K562 (cell line): ENCODE measurements around the gene NRG3. TPM values are rescaled to one million over a fixed set of nuclear protein-coding genes. Genes with fewer than 3 reads are reported as not detected.

Source experiments
- CLOCK ChIP-seq: fragments of 250-450 bp; sonication (Bioruptor Pico); IDR thresholded peaks from 2 replicates; pipeline ENCODE4 v1.4.0; 2020; ENCODE audit warnings: mild to moderate bottlenecking, moderate library complexity, borderline replicate concordance
- CTCF ChIP-seq, 3 experiments: IDR thresholded peaks in 2 of 3; conservative IDR thresholded peaks in 1 of 3; 2 replicates each; pipeline ENCODE4 v1.5.1; 2011 to 2012; ENCODE audit warnings: low read length in 3 of 3, mild to moderate bottlenecking in 3 of 3, control low read depth in 2 of 3, improper control_type of control experiment in 1 of 3, inconsistent platforms in 1 of 3, low read depth in 1 of 3, mixed read lengths in 1 of 3, moderate library complexity in 1 of 3; ENCODE audit not compliant: insufficient read depth in 2 of 3
- HOXB6 ChIP-seq: fragments of 250-450 bp; sonication (Bioruptor Pico); IDR thresholded peaks from 2 replicates; pipeline ENCODE4 v1.5.1; 2022; ENCODE audit warnings: mild to moderate bottlenecking, borderline replicate concordance
- PHF21A ChIP-seq: fragments of 450-650 bp; IDR thresholded peaks from 2 replicates; pipeline ENCODE4 v1.6.1; 2017; ENCODE audit warnings: low read depth, borderline replicate concordance
- POLR2G ChIP-seq: fragments of 200-400 bp; formaldehyde crosslinking; IDR thresholded peaks from 2 replicates; pipeline ENCODE4 v1.6.1; 2017; ENCODE audit warnings: low read depth, mild to moderate bottlenecking, antibody characterized with exemption, low read length, moderate library complexity
- TCF7L2 ChIP-seq: fragments of 150-350 bp; IDR thresholded peaks from 2 replicates; pipeline ENCODE4 v1.6.1; 2016; ENCODE audit warnings: low read depth, mild to moderate bottlenecking, low read length, moderate library complexity
- ZBTB40 ChIP-seq, 2 experiments: fragments of 450-650 bp in 1 of 2; sonication (generic) in 1 of 2; formaldehyde crosslinking in 1 of 2; IDR thresholded peaks; 2 replicates each; pipeline versions ENCODE4 v1.7.1 to v1.9.0; 2016 to 2022; ENCODE audit warnings: inconsistent platforms in 1 of 2, mild to moderate bottlenecking in 1 of 2, missing genetic modification reagents in 1 of 2
- ZNF395 ChIP-seq: fragments of 200-800 bp; sonication (Bioruptor generic); IDR thresholded peaks from 2 replicates; pipeline ENCODE4 v1.6.1; 2017; ENCODE audit warnings: missing genetic modification characterization, missing compliant biosample characterization
- polyA plus RNA-seq, 8 experiments: library from polyadenylated mRNA; depleted of rRNA in 4 of 8; stranded (reverse) in 5 of 8; unstranded in 3 of 8; fragments of >200 nt; fragmentation: Nextera tagmentation in 2 of 8; fragmentation: Illumina TruSeq in 1 of 8; extraction: Ambion mirVana in 2 of 8; extraction: Trizol in 1 of 8; gene quantifications; 2 replicates each; pipeline versions ENCODE4 v1.2.1 to v1.2.3, GENCODE V29; 2011 to 2014; ENCODE audit warnings: inconsistent platforms in 1 of 8, missing spikeins in 1 of 8
- total RNA-seq, 7 experiments: library from RNA; depleted of rRNA in 6 of 7; stranded (reverse); fragments of >200 nt in 6 of 7; fragmentation: Illumina TruSeq in 2 of 7; extraction: Trizol in 2 of 7; gene quantifications; 2 replicates each; pipeline versions ENCODE4 v1.2.1 to v1.2.3, GENCODE V29; 2011 to 2021; ENCODE audit warnings: low replicate concordance in 1 of 7
- TF ChIP-seq, protein P1 (sequence below): fragments of 450-650 bp; IDR thresholded peaks from one replicate; pipeline ENCODE4 v1.6.1; 2018; ENCODE audit warnings: mild to moderate bottlenecking, moderate library complexity; ENCODE audit not compliant: partially characterized antibody

Gene NRG3
- total and polyA plus RNA-seq, 9 of the 15 experiments (the other 6 are each of a cell fraction or from before 2014, with no cell fraction given) = not detected

DNA sequence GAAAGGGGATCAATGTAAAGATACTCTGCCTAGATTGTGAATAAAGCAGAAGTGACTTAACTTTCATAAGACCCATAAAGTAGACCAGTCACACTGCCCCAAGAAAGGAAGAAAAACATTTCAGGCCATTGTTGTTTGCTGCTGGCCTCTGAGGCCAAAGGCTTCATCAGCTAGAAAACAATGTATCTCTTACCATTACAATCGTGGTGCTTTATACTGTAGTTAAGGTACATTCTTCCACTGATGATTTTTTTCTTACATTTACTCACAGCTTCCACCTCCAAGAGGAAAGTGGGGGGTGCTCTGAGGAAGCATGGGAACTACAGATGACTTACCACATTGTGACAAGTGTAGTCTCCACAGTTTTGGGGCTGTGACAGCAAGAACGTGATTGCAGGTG is 68.6 kb downstream of the NRG3 start (continued):
- no peak for TF ChIP-seq ZBTB40 (IDR thresholded peaks at IDR 0.05)
- no peak for TF ChIP-seq ZBTB40 (CRISPR knock-in tag; IDR thresholded peaks at IDR 0.05)
- no peak for TF ChIP-seq HOXB6
- TF ChIP-seq CTCF (IDR thresholded peaks at IDR 0.05 in 2 of 3, conservative IDR thresholded peaks at IDR 0.05 in 1 of 3; ENCODE audit: insufficient read depth in 2 of 3, low read depth in 1 of 3, low read length in 3 of 3) = no peak
- no peak for TF ChIP-seq CLOCK (CRISPR knock-in tag)
- TF ChIP-seq TCF7L2 = no peak
- TF ChIP-seq, protein P1, sequence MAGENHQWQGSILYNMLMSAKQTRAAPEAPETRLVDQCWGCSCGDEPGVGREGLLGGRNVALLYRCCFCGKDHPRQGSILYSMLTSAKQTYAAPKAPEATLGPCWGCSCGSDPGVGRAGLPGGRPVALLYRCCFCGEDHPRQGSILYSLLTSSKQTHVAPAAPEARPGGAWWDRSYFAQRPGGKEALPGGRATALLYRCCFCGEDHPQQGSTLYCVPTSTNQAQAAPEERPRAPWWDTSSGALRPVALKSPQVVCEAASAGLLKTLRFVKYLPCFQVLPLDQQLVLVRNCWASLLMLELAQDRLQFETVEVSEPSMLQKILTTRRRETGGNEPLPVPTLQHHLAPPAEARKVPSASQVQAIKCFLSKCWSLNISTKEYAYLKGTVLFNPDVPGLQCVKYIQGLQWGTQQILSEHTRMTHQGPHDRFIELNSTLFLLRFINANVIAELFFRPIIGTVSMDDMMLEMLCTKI = no peak
- no peak for TF ChIP-seq ZNF395 (CRISPR knock-in tag)
- no peak for TF ChIP-seq PHF21A
- no peak for TF ChIP-seq POLR2G
